ENCODE results near the gene POLRMT. TPM values are rescaled to one million over a fixed set of nuclear protein-coding genes. Genes with fewer than 3 reads are reported as not detected.

The POLRMT gene
- total and polyA plus RNA-seq, 2 experiments from 2014 or later = 38.7 to 60.7 TPM

GRCh38 chr19:664913-665443 is 31.6 kb upstream of the POLRMT start:
- no peaks in the 10 kb centered on the region for H3K9me2 ChIP-seq (replicated peaks; ENCODE audit: insufficient read depth)
- peak; percentile 93 for DNase-seq (ENCODE audit: low spot score)
- H3K4me3 ChIP-seq = no peak overlapping the region
- no peaks in the 10 kb centered on the region for H3K36me3 ChIP-seq (replicated peaks; ENCODE audit: insufficient read depth, low read depth)
- H3K27ac ChIP-seq = no peak overlapping the region
- TF ChIP-seq CTCF (IDR thresholded peaks at IDR 0.05; ENCODE audit: poor library complexity) (peak; percentile 98), EZH2 (IDR thresholded peaks at IDR 0.05; ENCODE audit: borderline replicate concordance) (no peak)
- H3K79me2 ChIP-seq = peaks cover 29% of the 10 kb centered on the region
- 10% methylated on average over 24 of the region's 24 CpGs for WGBS (ENCODE audit: low lambda C conversion rate, missing lambda C conversion rate)
- H3K27me3 ChIP-seq = no peaks in the 10 kb centered on the region
- H3K4me2 ChIP-seq = peak overlapping the region; percentile 72
- H2AFZ ChIP-seq = peak overlapping the region; percentile 49
- H4K20me1 ChIP-seq (ENCODE audit: insufficient read depth, poor library complexity, severe bottlenecking) = peaks cover 21% of the 10 kb centered on the region
- H3K9me3 ChIP-seq (ENCODE audit: low read depth) = no peaks in the 10 kb centered on the region
- H3K4me1 ChIP-seq (ENCODE audit: insufficient read depth) = peaks cover 30% of the 10 kb centered on the region

- Histone ChIP-seq H3K9me3 (ENCODE audit: low read depth) (no peaks in the 10 kb centered on the region), H3K27me3 (no peaks in the 10 kb centered on the region), H2AFZ (peak overlapping the region; percentile 90), H3K4me2 (peak overlapping the region; percentile 92), H3K4me1 (ENCODE audit: insufficient read depth) (peaks cover 38% of the 10 kb centered on the region), H3K79me2 (peaks cover 42% of the 10 kb centered on the region), H3K9me2 (replicated peaks; ENCODE audit: insufficient read depth) (no peaks in the 10 kb centered on the region), H3K4me3 (peak overlapping the region; percentile 24), H3K36me3 (replicated peaks; ENCODE audit: insufficient read depth, low read depth) (no peaks in the 10 kb centered on the region), H3K27ac (peak overlapping the region; percentile 97), H4K20me1 (ENCODE audit: insufficient read depth, poor library complexity, severe bottlenecking) (peaks cover 34% of the 10 kb centered on the region)
- no peak for DNase-seq (ENCODE audit: low spot score)
- 82% methylated on average over 18 of the region's 18 CpGs for WGBS (ENCODE audit: low lambda C conversion rate, missing lambda C conversion rate)
- TF ChIP-seq EZH2phosphoT487 (IDR thresholded peaks at IDR 0.05; ENCODE audit: low read depth, severe bottlenecking, unreplicated experiment) = no peak
- TF ChIP-seq CTCF (IDR thresholded peaks at IDR 0.05; ENCODE audit: poor library complexity) = no peak
- TF ChIP-seq EZH2 (IDR thresholded peaks at IDR 0.05; ENCODE audit: borderline replicate concordance) = no peak
Measured at GRCh38 chr19:663682-664117, 30.4 kb upstream of the POLRMT start.

- DNase-seq (ENCODE audit: low spot score) = peak; percentile 96
- H3K36me3 ChIP-seq (replicated peaks; ENCODE audit: insufficient read depth, low read depth) = no peaks in the 10 kb centered on the region
- H3K4me2 ChIP-seq = peak within 1 kb of the TSS; percentile 96
- H3K4me1 ChIP-seq (ENCODE audit: insufficient read depth) = peaks cover 41% of the 10 kb centered on the region
- H4K20me1 ChIP-seq (ENCODE audit: insufficient read depth, poor library complexity, severe bottlenecking) = peaks cover 40% of the 10 kb centered on the region
- TF ChIP-seq EZH2phosphoT487 (IDR thresholded peaks at IDR 0.05; ENCODE audit: low read depth, severe bottlenecking, unreplicated experiment) (no peak), CTCF (IDR thresholded peaks at IDR 0.05; ENCODE audit: poor library complexity) (no peak), EZH2 (IDR thresholded peaks at IDR 0.05; ENCODE audit: borderline replicate concordance) (no peak)
- 6% methylated on average over 36 of the region's 97 CpGs for WGBS (ENCODE audit: low lambda C conversion rate, missing lambda C conversion rate)
- peaks cover 48% of the 10 kb centered on the region for H3K79me2 ChIP-seq
- no peaks in the 10 kb centered on the region for H3K9me3 ChIP-seq (ENCODE audit: low read depth)
- H3K9me2 ChIP-seq (replicated peaks; ENCODE audit: insufficient read depth) = no peaks in the 10 kb centered on the region
- H3K27me3 ChIP-seq = no peaks in the 10 kb centered on the region
- H3K27ac ChIP-seq = peak within 1 kb of the TSS; percentile 97
- peak within 1 kb of the TSS; percentile 90 for H2AFZ ChIP-seq
- peak within 1 kb of the TSS; percentile 99 for H3K4me3 ChIP-seq
Measured at GRCh38 chr19:662962-663681, 29.8 kb upstream of the POLRMT start, which contains the start of gene RNF126. Gene RNF126 (minus strand): TSS chr19:663214. CDS start chr19:663121, 93 bp downstream.

Measured in hepatocyte (in vitro differentiated cells).